NB4 (cell line): ENCODE measurements around the gene RBP2.

Source experiments
- MYC ChIP-seq: IDR thresholded peaks from 2 replicates; pipeline ENCODE4 v1.6.1; 2011; ENCODE audit warnings: low read depth, low read length
- TF ChIP-seq, protein P1 (sequence below): IDR thresholded peaks from one replicate; pipeline ENCODE4 v1.5.1; 2012; ENCODE audit warnings: low read depth, low read length

DNA sequence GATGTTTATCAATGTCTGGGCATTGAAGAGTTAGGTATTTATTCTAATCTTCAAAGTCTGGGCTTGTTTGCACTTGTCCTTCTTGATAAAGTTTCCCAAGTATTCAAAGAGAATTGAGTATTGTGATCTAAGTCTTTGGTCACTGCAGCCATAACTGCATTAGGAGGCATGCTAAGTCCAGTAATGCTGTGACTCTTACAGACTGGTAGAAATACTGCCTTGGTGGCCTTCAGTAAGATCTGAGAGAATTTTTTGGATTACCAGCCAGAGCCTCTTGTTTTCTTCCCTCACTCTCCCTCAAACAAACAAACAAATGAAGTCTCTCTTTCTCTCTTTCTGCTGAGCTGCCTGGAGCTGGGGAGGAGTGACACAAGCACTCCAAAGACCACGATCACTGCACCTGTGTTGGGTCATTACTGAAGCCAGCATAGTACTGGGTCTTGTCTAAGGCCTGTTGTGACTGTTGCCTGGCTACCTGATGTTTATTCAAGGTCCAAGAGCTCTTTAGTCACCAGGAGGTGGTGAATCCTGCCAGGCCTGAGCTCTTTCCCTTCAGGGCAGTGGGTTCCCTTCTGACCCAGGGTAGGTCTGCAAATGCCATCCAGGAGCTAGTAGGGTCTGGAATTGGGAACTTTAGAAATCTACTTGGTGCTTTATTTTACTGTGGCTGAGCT lies 14.8 kb upstream of the RBP2 start:
- TF ChIP-seq, protein P1, sequence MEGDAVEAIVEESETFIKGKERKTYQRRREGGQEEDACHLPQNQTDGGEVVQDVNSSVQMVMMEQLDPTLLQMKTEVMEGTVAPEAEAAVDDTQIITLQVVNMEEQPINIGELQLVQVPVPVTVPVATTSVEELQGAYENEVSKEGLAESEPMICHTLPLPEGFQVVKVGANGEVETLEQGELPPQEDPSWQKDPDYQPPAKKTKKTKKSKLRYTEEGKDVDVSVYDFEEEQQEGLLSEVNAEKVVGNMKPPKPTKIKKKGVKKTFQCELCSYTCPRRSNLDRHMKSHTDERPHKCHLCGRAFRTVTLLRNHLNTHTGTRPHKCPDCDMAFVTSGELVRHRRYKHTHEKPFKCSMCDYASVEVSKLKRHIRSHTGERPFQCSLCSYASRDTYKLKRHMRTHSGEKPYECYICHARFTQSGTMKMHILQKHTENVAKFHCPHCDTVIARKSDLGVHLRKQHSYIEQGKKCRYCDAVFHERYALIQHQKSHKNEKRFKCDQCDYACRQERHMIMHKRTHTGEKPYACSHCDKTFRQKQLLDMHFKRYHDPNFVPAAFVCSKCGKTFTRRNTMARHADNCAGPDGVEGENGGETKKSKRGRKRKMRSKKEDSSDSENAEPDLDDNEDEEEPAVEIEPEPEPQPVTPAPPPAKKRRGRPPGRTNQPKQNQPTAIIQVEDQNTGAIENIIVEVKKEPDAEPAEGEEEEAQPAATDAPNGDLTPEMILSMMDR, result no peak
- no peak for TF ChIP-seq MYC
